ENCODE measurements around the gene STAC3. TPM values are rescaled to one million over a fixed set of nuclear protein-coding genes. Genes with fewer than 3 reads are reported as not detected.

Gene STAC3
- total RNA-seq, 1 experiment from 2014 or later: 2.8 TPM

DNA sequence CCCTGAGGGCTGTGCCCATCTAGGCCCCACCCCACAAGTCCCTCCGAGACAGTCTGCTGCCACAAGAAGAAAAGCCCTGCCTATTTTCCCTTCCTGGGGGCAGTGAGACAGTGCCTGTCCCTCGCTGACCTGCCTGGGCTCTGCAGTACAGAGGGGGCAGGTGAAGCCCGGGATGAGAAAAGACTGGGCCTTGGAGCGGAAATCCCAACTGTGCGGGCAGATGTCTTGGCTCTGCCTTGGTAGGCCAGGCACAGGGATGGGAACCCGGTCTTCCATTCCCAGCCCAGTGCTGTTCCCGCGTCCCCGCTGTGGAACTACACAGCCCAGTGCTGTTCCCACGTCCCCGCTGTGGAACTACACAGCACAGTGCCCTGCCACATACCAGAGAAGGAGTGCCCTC is 47.2 kb downstream of the STAC3 start:
- H3K4ac ChIP-seq (ENCODE audit: low read depth, low read length): no peak overlapping the region
- TF ChIP-seq, protein P1, sequence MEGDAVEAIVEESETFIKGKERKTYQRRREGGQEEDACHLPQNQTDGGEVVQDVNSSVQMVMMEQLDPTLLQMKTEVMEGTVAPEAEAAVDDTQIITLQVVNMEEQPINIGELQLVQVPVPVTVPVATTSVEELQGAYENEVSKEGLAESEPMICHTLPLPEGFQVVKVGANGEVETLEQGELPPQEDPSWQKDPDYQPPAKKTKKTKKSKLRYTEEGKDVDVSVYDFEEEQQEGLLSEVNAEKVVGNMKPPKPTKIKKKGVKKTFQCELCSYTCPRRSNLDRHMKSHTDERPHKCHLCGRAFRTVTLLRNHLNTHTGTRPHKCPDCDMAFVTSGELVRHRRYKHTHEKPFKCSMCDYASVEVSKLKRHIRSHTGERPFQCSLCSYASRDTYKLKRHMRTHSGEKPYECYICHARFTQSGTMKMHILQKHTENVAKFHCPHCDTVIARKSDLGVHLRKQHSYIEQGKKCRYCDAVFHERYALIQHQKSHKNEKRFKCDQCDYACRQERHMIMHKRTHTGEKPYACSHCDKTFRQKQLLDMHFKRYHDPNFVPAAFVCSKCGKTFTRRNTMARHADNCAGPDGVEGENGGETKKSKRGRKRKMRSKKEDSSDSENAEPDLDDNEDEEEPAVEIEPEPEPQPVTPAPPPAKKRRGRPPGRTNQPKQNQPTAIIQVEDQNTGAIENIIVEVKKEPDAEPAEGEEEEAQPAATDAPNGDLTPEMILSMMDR (conservative IDR thresholded peaks at IDR 0.05): no peak
- no peak overlapping the region for H3K27ac Mint-ChIP-seq
- no peak overlapping the region for H4K91ac ChIP-seq (ENCODE audit: insufficient read length, low read depth, low read length)
- H2BK5ac ChIP-seq (ENCODE audit: insufficient read length, low read length): no peak overlapping the region
- H3K27me3 Mint-ChIP-seq (ENCODE audit: low read depth): no peaks in the 10 kb centered on the region
- H2BK15ac ChIP-seq (ENCODE audit: low read depth, low read length): no peak overlapping the region
- H3K9me3 ChIP-seq (ENCODE audit: control insufficient read depth, low read depth, low read length): no peaks in the 10 kb centered on the region
- no peak for DNase-seq
- no peak overlapping the region for H2BK12ac ChIP-seq (ENCODE audit: insufficient read length, low read depth, low read length)
- H3K4me3 Mint-ChIP-seq: no peak overlapping the region
- H3K79me2 ChIP-seq (ENCODE audit: insufficient read depth, low read length): no peaks in the 10 kb centered on the region
- no peak overlapping the region for H2AK5ac ChIP-seq (ENCODE audit: insufficient read length, low read length)
- WGBS (ENCODE audit: extremely low coverage, insufficient read length, low lambda C conversion rate): no CpG with 5 or more reads among the region's 11 CpGs
- H3K9me3 Mint-ChIP-seq: no peaks in the 10 kb centered on the region
- H3K27ac ChIP-seq (ENCODE audit: insufficient read length, low read depth, low read length): no peak overlapping the region
- H3K27me3 ChIP-seq (ENCODE audit: insufficient read depth, low read length): no peaks in the 10 kb centered on the region
- H3K4me2 ChIP-seq (ENCODE audit: insufficient read depth, insufficient read length, low read length): no peak overlapping the region
- H2BK120ac ChIP-seq (ENCODE audit: low read depth, low read length, poor library complexity, severe bottlenecking): no peak overlapping the region
- no peak overlapping the region for H4K5ac ChIP-seq (ENCODE audit: insufficient read length, low read depth, low read length)
- no peaks in the 10 kb centered on the region for H3K4me1 Mint-ChIP-seq
- no peaks in the 10 kb centered on the region for H4K20me1 ChIP-seq (ENCODE audit: control insufficient read depth, insufficient read depth, insufficient read length)
- no peak overlapping the region for H3K56ac ChIP-seq (ENCODE audit: insufficient read length, low read depth, low read length)
- H3K14ac ChIP-seq (ENCODE audit: insufficient read depth, low read length): no peak overlapping the region
- H3K79me1 ChIP-seq (ENCODE audit: insufficient read depth, low read depth, low read length, poor library complexity, severe bottlenecking): no peaks in the 10 kb centered on the region
- no peaks in the 10 kb centered on the region for H3K23me2 ChIP-seq (ENCODE audit: insufficient read length, low read depth, low read length, poor library complexity, severe bottlenecking)
- H3K23ac ChIP-seq (ENCODE audit: insufficient read length, low read depth, low read length): no peak overlapping the region
- H3T11ph ChIP-seq (ENCODE audit: low read length): no peak overlapping the region
- peaks cover 40 to 91% (median 87%) of the 10 kb centered on the region in 3 experiments for H3K36me3 Mint-ChIP-seq (ENCODE audit: insufficient read depth in 1 of 3, low read depth in 3 of 3)
- no peaks in the 10 kb centered on the region for H3K4me1 ChIP-seq (ENCODE audit: insufficient read depth, low read length)
- no peak overlapping the region for H3K18ac ChIP-seq (ENCODE audit: insufficient read length, low read depth, low read length)
- no peak overlapping the region for H3K9ac ChIP-seq (ENCODE audit: extremely low read depth, insufficient read length, low read length)
- H4K8ac ChIP-seq (replicated peaks; ENCODE audit: insufficient read length, low read depth, low read length): no peak overlapping the region
- no peak overlapping the region for H2AFZ ChIP-seq (ENCODE audit: low read length)
- H2BK20ac ChIP-seq (ENCODE audit: low read depth, low read length, poor library complexity, severe bottlenecking): no peak overlapping the region

Data from H9 (cell line).